ENCODE results near the gene PPP2R5A.

PPP2R5A gene

DNA sequence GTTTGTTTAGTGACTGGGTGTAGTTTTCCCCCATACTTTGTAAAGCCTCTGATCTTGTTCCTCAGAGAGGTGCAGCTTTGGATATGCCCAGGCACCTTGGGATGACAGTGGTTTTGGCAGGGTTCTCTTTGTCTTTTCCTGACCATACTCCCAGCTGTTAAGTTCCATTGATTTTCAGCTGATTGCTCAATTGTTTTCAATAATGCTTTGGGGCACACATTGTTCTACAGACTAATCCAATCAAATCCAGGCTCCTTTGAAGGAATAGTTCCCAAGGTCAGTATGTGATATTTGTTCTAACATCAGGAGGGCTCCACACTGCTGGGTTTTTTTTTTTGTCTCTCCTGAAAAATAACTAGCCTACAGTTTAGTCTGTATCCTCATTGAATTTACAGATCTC is 24.8 kb downstream of the PPP2R5A start:
- no peak overlapping the region for H3K27ac ChIP-seq
- no peaks in the 10 kb centered on the region for H3K27me3 ChIP-seq (ENCODE audit: insufficient read depth, low read depth, severe bottlenecking)
- H3K9me3 ChIP-seq (ENCODE audit: severe bottlenecking), result no peaks in the 10 kb centered on the region
- H3K36me3 ChIP-seq, result no peaks in the 10 kb centered on the region
- no peak for DNase-seq
- TF ChIP-seq, protein P1, sequence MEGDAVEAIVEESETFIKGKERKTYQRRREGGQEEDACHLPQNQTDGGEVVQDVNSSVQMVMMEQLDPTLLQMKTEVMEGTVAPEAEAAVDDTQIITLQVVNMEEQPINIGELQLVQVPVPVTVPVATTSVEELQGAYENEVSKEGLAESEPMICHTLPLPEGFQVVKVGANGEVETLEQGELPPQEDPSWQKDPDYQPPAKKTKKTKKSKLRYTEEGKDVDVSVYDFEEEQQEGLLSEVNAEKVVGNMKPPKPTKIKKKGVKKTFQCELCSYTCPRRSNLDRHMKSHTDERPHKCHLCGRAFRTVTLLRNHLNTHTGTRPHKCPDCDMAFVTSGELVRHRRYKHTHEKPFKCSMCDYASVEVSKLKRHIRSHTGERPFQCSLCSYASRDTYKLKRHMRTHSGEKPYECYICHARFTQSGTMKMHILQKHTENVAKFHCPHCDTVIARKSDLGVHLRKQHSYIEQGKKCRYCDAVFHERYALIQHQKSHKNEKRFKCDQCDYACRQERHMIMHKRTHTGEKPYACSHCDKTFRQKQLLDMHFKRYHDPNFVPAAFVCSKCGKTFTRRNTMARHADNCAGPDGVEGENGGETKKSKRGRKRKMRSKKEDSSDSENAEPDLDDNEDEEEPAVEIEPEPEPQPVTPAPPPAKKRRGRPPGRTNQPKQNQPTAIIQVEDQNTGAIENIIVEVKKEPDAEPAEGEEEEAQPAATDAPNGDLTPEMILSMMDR (IDR thresholded peaks at IDR 0.05; ENCODE audit: low read depth, low read length), result no peak
- no peak overlapping the region for H3K4me3 ChIP-seq (ENCODE audit: low read depth, low read length)

GRCh38 chr1:212310383-212310782 is 25.2 kb downstream of the PPP2R5A start:
- no peak overlapping the region for H3K4me3 ChIP-seq (ENCODE audit: low read depth, low read length)
- TF ChIP-seq, protein P1 (IDR thresholded peaks at IDR 0.05; ENCODE audit: low read depth, low read length), result no peak
- no peak for DNase-seq
- no peaks in the 10 kb centered on the region for H3K36me3 ChIP-seq
- H3K27ac ChIP-seq, result no peak overlapping the region
- H3K27me3 ChIP-seq (ENCODE audit: insufficient read depth, low read depth, severe bottlenecking), result no peaks in the 10 kb centered on the region
- H3K9me3 ChIP-seq (ENCODE audit: severe bottlenecking), result no peaks in the 10 kb centered on the region

DNA sequence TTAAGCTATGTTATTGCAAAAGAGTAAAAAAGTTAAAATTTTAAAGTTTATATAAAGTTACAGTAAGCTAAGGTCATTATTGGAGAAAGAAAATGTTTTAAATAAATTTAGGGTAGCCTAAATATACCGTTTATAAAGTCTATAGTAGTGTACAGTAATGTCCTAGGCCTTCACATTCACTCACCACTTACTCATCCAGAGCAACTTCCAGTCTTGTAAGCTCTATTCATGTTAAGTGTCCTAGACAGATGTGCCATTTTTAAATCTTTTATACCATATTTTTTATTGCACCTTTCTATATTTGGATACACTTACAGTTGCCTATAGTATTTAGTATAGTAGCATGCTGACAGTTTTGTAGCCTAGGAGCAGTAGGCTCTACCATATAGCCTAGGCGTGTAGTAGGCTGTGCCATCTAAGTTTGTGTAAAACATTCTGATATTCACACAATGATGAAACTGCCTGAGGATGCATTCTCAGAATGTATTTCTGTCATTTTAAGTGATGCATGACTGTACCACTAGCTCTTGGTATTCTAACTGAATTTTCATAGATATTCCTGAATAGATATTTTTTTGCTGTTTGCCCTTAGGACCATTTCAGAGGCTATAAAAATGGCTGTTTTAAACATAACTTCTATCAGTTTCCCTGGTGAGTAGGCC is 26.8 kb downstream of the PPP2R5A start:
- Histone ChIP-seq H3K27me3 (ENCODE audit: insufficient read depth, low read depth, severe bottlenecking) (no peaks in the 10 kb centered on the region), H3K27ac (no peak overlapping the region), H3K36me3 (no peaks in the 10 kb centered on the region), H3K9me3 (ENCODE audit: severe bottlenecking) (no peaks in the 10 kb centered on the region), H3K4me3 (ENCODE audit: low read depth, low read length) (no peak overlapping the region)
- TF ChIP-seq, protein P1 (IDR thresholded peaks at IDR 0.05; ENCODE audit: low read depth, low read length), result no peak
- DNase-seq, result no peak

DNA sequence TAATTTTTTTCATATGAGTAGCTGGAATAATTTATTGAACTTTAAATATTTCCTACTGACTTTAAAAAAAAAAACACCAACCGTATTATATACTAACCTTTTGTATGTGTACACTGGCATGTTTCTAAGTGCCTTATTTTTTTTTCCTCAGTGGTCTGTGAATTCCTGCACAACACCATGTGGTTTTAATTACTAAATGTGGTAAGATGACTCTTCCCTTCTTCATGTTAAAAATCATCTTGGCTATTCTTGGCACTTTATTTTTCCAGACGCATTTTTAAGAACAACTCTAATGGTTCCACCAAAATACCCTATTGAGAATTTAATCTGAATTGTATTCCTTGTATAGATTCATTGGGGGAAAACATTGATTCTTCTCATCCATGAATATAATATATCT is 28.4 kb downstream of the PPP2R5A start:
- Histone ChIP-seq H3K9me3 (ENCODE audit: severe bottlenecking) (no peaks in the 10 kb centered on the region), H3K36me3 (no peaks in the 10 kb centered on the region), H3K27me3 (ENCODE audit: insufficient read depth, low read depth, severe bottlenecking) (no peaks in the 10 kb centered on the region), H3K27ac (no peak overlapping the region), H3K4me3 (ENCODE audit: low read depth, low read length) (no peak overlapping the region)
- TF ChIP-seq, protein P1 (IDR thresholded peaks at IDR 0.05; ENCODE audit: low read depth, low read length), result no peak
- DNase-seq, result no peak

DNA sequence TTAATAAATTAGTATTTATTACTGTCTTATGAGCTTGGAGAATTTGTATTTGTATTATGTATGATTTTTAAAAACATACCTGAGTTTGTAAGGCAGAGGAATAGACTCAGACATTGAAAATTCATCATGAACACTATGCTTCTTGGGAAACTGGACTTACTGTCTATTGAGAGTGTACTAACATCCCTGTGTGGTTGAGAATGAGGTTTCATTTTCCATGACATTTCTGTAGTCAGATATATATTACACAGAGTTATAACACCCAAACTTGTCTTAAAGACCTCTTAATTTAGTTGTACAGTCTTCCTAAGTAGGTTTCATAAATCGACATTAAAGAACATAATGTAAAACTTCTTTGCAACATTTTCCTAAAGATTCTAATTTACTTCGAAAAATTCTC is 30.0 kb downstream of the PPP2R5A start:
- no peaks in the 10 kb centered on the region for H3K9me3 ChIP-seq (ENCODE audit: severe bottlenecking)
- no peak for DNase-seq
- no peaks in the 10 kb centered on the region for H3K36me3 ChIP-seq
- no peak overlapping the region for H3K27ac ChIP-seq
- H3K4me3 ChIP-seq (ENCODE audit: low read depth, low read length), result no peak overlapping the region
- TF ChIP-seq, protein P1 (IDR thresholded peaks at IDR 0.05; ENCODE audit: low read depth, low read length), result no peak
- no peaks in the 10 kb centered on the region for H3K27me3 ChIP-seq (ENCODE audit: insufficient read depth, low read depth, severe bottlenecking)

- Histone ChIP-seq H3K27ac (no peak overlapping the region), H3K27me3 (ENCODE audit: insufficient read depth, low read depth, severe bottlenecking) (no peaks in the 10 kb centered on the region), H3K9me3 (ENCODE audit: severe bottlenecking) (no peaks in the 10 kb centered on the region), H3K4me3 (ENCODE audit: low read depth, low read length) (no peak overlapping the region), H3K36me3 (no peaks in the 10 kb centered on the region)
- DNase-seq, result peak; percentile 39
- TF ChIP-seq, protein P1 (IDR thresholded peaks at IDR 0.05; ENCODE audit: low read depth, low read length), result peak; percentile 56
Measured at GRCh38 chr1:212315907-212316306, 30.7 kb downstream of the PPP2R5A start.

All from WERI-Rb-1 (cell line).